HepG2 (cell line): Measurements from ENCODE around the gene PEX13. TPM values are rescaled to one million over a fixed set of nuclear protein-coding genes. Genes with fewer than 3 reads are reported as not detected.

Source experiments
- ATAC-seq: fragments of 200-7000 bp; cut with Tn5 transposase; 3 replicates; pipeline ENCODE4 v1.9.1; 2020; ENCODE audit warnings: mild to moderate bottlenecking, moderate library complexity
- BruUV-seq: library from RNA; stranded (reverse); fragments of 400-500 nt; replicated peaks from 2 replicates; lab custom pipeline; 2021; lab: Mats Ljungman, UMichigan
- CTCF ChIA-PET: fragments of 300-600 bp; formaldehyde crosslinking; extraction: SDS; loops from one replicate; lab custom pipeline; 2021; ENCODE audit warnings: low total read pairs, inconsistent platforms, low intra/inter-chr PET ratio; lab: Yijun Ruan, JAX
- POLR2A ChIA-PET: fragments of 350-600 bp; sonication (Branson Sonifier 250); formaldehyde crosslinking; loops from one replicate; lab custom pipeline; 2020; ENCODE audit warnings: antibody characterized with exemption, inconsistent platforms; lab: Yijun Ruan, JAX
- DNase-seq: peaks from one replicate; pipeline ENCODE4 v3.0.0-alpha.2; 2015; ENCODE audit warnings: low spot score
- FAIRE-seq: peaks from 3 replicates; lab custom pipeline; 2011; peaks lifted over from hg19 to GRCh38; lab: Jason Lieb, UNC
- H2AFZ ChIP-seq: one replicate; pipeline ENCODE4 v1.6.1; 2011; ENCODE audit warnings: low read length, inconsistent platforms
- H3K27ac ChIP-seq: fragments of 300-600 bp; 3 replicates; pipeline ENCODE4 v1.8.0; 2011; ENCODE audit warnings: mixed run types, mild to moderate bottlenecking, mixed read lengths, low read length, inconsistent platforms; ENCODE audit not compliant: insufficient read depth; ENCODE audit errors: extremely low read length
- H3K27me3 ChIP-seq, 2 experiments: fragments of 200-600 bp in 1 of 2; 2 replicates in 1 of 2; 3 replicates in 1 of 2; pipeline versions ENCODE4 v1.6.0 to v1.8.0; 2011; ENCODE audit warnings: low read length in 2 of 2, mild to moderate bottlenecking in 2 of 2, moderate library complexity in 2 of 2, inconsistent platforms in 1 of 2; ENCODE audit not compliant: insufficient read depth in 2 of 2, control insufficient read depth in 1 of 2
- H3K36me3 ChIP-seq, 2 experiments: fragments of 200-600 bp in 1 of 2; replicated peaks in 1 of 2; 2 replicates in 1 of 2; 3 replicates in 1 of 2; pipeline versions ENCODE4 v1.5.1 to v1.8.0; 2011; ENCODE audit warnings: low read length in 2 of 2, inconsistent platforms in 1 of 2; ENCODE audit not compliant: insufficient read depth in 2 of 2, control insufficient read depth in 1 of 2
- H3K4me1 ChIP-seq: 2 replicates; pipeline ENCODE4 v1.5.1; 2012; ENCODE audit warnings: low read length, inconsistent platforms; ENCODE audit not compliant: insufficient read depth
- H3K4me2 ChIP-seq: 2 replicates; pipeline ENCODE4 v1.6.0; 2011; ENCODE audit warnings: low read depth, low read length, inconsistent platforms
- H3K4me3 ChIP-seq, 3 experiments: fragments of 200-600 bp in 1 of 3; sonication (generic), shearing (Covaris generic) in 1 of 3; replicated peaks in 1 of 3; 2 replicates each; pipeline ENCODE4 v1.5.1; 2011 to 2016; ENCODE audit warnings: low read length in 3 of 3, inconsistent platforms in 2 of 3, low read depth in 2 of 3, mild to moderate bottlenecking in 2 of 3, control low read depth in 1 of 3, mixed read lengths in 1 of 3; ENCODE audit not compliant: insufficient read depth in 1 of 3
- H3K79me2 ChIP-seq: one replicate; pipeline ENCODE4 v1.6.1; 2011; ENCODE audit warnings: low read length, inconsistent platforms; ENCODE audit not compliant: insufficient read depth
- H3K9ac ChIP-seq: 2 replicates; pipeline ENCODE4 v1.6.0; 2011; ENCODE audit warnings: mild to moderate bottlenecking, low read depth, low read length, inconsistent platforms; ENCODE audit not compliant: insufficient read depth
- H3K9me3 ChIP-seq: 2 replicates; pipeline ENCODE4 v1.5.1; 2012; ENCODE audit warnings: mild to moderate bottlenecking, low read length
- H4K20me1 ChIP-seq: 2 replicates; pipeline ENCODE4 v1.6.0; 2011; ENCODE audit warnings: inconsistent platforms, mild to moderate bottlenecking, low read length, moderate library complexity; ENCODE audit not compliant: insufficient read depth
- NFKBIZ ChIP-seq: IDR thresholded peaks from 2 replicates; pipeline ENCODE4 v1.6.1; 2018; ENCODE audit warnings: missing genetic modification reagents, missing compliant biosample characterization
- POLR2A ChIP-seq, 2 experiments: IDR thresholded peaks; 2 replicates each; pipeline ENCODE4 v1.6.1; 2011; ENCODE audit warnings: low read depth in 2 of 2, low read length in 2 of 2, mild to moderate bottlenecking in 1 of 2, moderate library complexity in 1 of 2; ENCODE audit not compliant: insufficient read depth in 1 of 2
- POLR2AphosphoS2 ChIP-seq: IDR thresholded peaks from 2 replicates; pipeline ENCODE4 v1.6.1; 2011; ENCODE audit warnings: low read depth, low read length, improper control_type of control experiment
- SKI ChIP-seq: fragments of 450-650 bp; IDR thresholded peaks from one replicate; pipeline ENCODE4 v1.6.1; 2018; ENCODE audit warnings: mild to moderate bottlenecking; ENCODE audit not compliant: partially characterized antibody
- ZNF121 ChIP-seq: sonication (generic); formaldehyde crosslinking; IDR thresholded peaks from 2 replicates; pipeline ENCODE4 v1.5.0; 2020; ENCODE audit warnings: mild to moderate bottlenecking, missing genetic modification reagents
- ZNF280D ChIP-seq: sonication (generic); formaldehyde crosslinking; IDR thresholded peaks from 2 replicates; pipeline ENCODE4 v1.5.1; 2020; ENCODE audit warnings: mild to moderate bottlenecking, missing genetic modification reagents
- ZNF770 ChIP-seq: sonication (generic); formaldehyde crosslinking; IDR thresholded peaks from 2 replicates; pipeline ENCODE4 v1.5.0; 2020; ENCODE audit warnings: mild to moderate bottlenecking, missing genetic modification reagents
- WGBS: methylation state at CpG from one replicate; pipeline ENCODE4 v1.1.6; 2017; ENCODE audit warnings: low lambda C conversion rate; 5-methylcytosine and 5-hydroxymethylcytosine counted together
- in situ Hi-C: cut with HindIII; loops from 2 replicates; pipeline ENCODE4 v1.10.0; 2017; ENCODE audit warnings: low pct_unique_long_range_greater_than_20kb; ENCODE audit not compliant: extremely low pct_ligation_motif_present
- intact Hi-C: fragments of 100-400 bp; cut with micrococcal nuclease; formaldehyde crosslinking; loops from one replicate; pipeline ENCODE4 v1.10.0; 2022; ENCODE audit not compliant: unreplicated experiment
- polyA plus RNA-seq, 8 experiments: library from polyadenylated mRNA; depleted of rRNA in 3 of 8; stranded (reverse) in 7 of 8; unstranded in 1 of 8; fragments of >200 nt; fragmentation: Illumina TruSeq in 4 of 8; extraction: Trizol in 4 of 8; gene quantifications; 2 replicates each; pipeline versions ENCODE4 v1.2.1 to v1.2.3, GENCODE V29; 2011 to 2016; ENCODE audit warnings: low read depth in 4 of 8, missing spikeins in 1 of 8, mixed read lengths in 1 of 8; ENCODE audit not compliant: insufficient read depth in 1 of 8
- total RNA-seq, 5 experiments: library from RNA; depleted of rRNA; stranded (reverse); fragments of >200 nt; fragmentation: Illumina TruSeq; extraction: Trizol; gene quantifications; 2 replicates each; pipeline ENCODE4 v1.2.3, GENCODE V29; 2016; ENCODE audit warnings: low read depth in 1 of 5

PEX13 gene
- total and polyA plus RNA-seq, 2 of the 13 experiments (the other 11 are each of a cell fraction or from before 2014, with no cell fraction given), result 47.9 to 75.9 TPM

- ChIA-PET POLR2A (no interaction called here), CTCF (no interaction called here)
- Histone ChIP-seq H4K20me1 (peaks cover 4% of the 10 kb centered on the region; the same call in 1 of the 2 replicates), H3K9ac (no peak overlapping the region), H3K36me3 (peaks cover 21 to 57% of the 10 kb centered on the region in 2 experiments), H3K4me3 (no peak overlapping the region), H3K4me2 (no peak overlapping the region), H3K9me3 (no peaks in the 10 kb centered on the region), H3K4me1 (no peaks in the 10 kb centered on the region), H2AFZ (no peak overlapping the region), H3K79me2 (peaks cover 49% of the 10 kb centered on the region), H3K27me3 (no peaks in the 10 kb centered on the region), H3K27ac (no peak overlapping the region)
- no peak for ATAC-seq
- no peak for DNase-seq
- 96% methylated on average over 3 of the region's 3 CpGs for WGBS
- FAIRE-seq, result no peak
- in situ Hi-C loops, result no loop called here
- TF ChIP-seq ZNF121 (CRISPR knock-in tag) (0 out of 2 replicates have a peak, but pooled peaks have one; percentile 23), SKI (no peak), POLR2A (IDR thresholded peaks at IDR 0.05; ENCODE audit: insufficient read depth in 1 of 2, low read depth in 2 of 2, low read length in 2 of 2) (0 out of 4 replicates have a peak, but pooled peaks of 1 of the 2 experiments have one; percentile 14), NFKBIZ (no peak), ZNF770 (CRISPR knock-in tag) (peak; percentile 92), ZNF280D (CRISPR knock-in tag) (no peak), POLR2AphosphoS2 (0 out of 2 replicates have a peak, but pooled peaks have one; percentile 59)
- intact Hi-C loops, result no loop called here
- BruUV-seq, result no TSS peak
Observed at GRCh38 chr2:61029533-61029932, 12.0 kb downstream of the PEX13 start.
